ENCODE data around the gene HLCS. TPM values are rescaled to one million over a fixed set of nuclear protein-coding genes. Genes with fewer than 3 reads are reported as not detected.
A peak's percentile ranks its signal among the peaks of the same experiment; 100 is the strongest.

The HLCS gene
- total RNA-seq, 2 donors from 2014 or later = 6.9 to 10.0 TPM

DNA sequence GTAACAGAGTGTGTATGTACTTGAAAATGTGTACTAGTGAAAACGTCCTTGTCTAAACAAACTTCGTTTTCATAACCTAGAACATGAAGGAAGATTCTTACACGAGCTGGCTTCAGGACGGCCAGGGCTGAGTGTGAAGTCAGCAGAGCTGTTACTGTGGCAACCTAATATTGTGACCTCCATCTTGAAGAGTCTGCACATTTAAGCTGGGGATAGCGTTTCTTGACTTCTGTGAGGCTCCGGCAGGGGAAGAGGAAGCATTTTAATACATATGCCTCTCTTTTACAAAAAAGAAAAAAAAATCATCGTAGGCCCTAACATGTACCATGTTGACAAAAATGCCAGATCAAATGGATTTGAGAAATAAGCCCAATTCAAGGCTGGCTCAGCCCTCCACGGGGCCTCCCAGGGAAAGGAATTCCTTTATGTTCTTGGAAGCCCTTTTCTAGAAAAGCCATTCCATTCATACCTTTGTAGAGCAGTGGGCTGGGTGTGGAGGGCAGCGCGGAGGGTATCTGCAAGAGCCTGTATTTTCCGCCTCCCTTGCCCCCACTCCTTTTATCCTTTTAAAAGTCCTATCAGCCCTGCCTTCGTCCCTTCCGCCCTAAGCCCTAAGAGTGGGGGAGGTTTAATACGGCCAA, 216.4 kb downstream of the HLCS start:
- Histone ChIP-seq H3K27me3 (no peaks in the 10 kb centered on the region), H3K27ac (no peak overlapping the region), H3K4me1 (peaks cover 0 to 7% of the 10 kb centered on the region in 2 donors), H3K36me3 (no peaks in the 10 kb centered on the region), H3K4me3 (no peak overlapping the region), H3K9me3 (no peaks in the 10 kb centered on the region)
- no peak for DNase-seq (ENCODE audit: low spot score)
- TF ChIP-seq, protein P1, sequence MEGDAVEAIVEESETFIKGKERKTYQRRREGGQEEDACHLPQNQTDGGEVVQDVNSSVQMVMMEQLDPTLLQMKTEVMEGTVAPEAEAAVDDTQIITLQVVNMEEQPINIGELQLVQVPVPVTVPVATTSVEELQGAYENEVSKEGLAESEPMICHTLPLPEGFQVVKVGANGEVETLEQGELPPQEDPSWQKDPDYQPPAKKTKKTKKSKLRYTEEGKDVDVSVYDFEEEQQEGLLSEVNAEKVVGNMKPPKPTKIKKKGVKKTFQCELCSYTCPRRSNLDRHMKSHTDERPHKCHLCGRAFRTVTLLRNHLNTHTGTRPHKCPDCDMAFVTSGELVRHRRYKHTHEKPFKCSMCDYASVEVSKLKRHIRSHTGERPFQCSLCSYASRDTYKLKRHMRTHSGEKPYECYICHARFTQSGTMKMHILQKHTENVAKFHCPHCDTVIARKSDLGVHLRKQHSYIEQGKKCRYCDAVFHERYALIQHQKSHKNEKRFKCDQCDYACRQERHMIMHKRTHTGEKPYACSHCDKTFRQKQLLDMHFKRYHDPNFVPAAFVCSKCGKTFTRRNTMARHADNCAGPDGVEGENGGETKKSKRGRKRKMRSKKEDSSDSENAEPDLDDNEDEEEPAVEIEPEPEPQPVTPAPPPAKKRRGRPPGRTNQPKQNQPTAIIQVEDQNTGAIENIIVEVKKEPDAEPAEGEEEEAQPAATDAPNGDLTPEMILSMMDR (IDR thresholded peaks at IDR 0.05) = no peak

DNA sequence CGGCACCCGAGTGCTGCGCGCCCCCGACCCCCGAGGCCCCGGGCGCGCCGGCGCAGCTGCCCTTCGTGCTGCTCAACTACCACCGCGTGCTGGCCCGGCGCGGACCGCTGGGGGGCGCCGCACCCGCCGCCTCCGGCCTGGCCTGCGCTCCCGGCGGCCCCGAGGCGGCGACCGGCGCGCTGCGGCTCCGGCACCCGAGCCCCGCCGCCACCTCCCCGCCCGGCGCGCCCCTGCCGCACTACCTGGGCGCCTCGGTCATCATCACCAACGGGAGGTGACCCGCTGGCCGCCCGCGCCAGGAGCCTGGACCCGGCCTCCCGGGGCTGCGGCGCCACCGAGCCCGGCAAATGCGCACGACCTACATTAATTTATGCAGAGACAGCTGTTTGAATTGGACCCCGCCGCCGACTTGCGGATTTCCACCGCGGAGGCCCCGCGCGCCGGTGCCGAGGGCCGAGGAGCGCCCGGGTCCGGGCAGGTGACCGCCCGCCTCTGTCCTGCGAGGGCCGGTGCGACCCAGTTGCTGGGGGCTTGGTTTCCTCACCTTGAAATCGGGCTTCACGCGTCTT, 218.6 kb downstream of the HLCS start:
- Histone ChIP-seq H3K36me3 (no peaks in the 10 kb centered on the region), H3K27me3 (no peaks in the 10 kb centered on the region), H3K4me1 (peaks cover 0 to 13% of the 10 kb centered on the region in 2 donors), H3K9me3 (no peaks in the 10 kb centered on the region), H3K4me3 (peak overlapping the region; percentile 26 to 54), H3K27ac (no peak overlapping the region)
- TF ChIP-seq, protein P1 (IDR thresholded peaks at IDR 0.05) = no peak
- no peak for DNase-seq (ENCODE audit: low spot score)

DNA sequence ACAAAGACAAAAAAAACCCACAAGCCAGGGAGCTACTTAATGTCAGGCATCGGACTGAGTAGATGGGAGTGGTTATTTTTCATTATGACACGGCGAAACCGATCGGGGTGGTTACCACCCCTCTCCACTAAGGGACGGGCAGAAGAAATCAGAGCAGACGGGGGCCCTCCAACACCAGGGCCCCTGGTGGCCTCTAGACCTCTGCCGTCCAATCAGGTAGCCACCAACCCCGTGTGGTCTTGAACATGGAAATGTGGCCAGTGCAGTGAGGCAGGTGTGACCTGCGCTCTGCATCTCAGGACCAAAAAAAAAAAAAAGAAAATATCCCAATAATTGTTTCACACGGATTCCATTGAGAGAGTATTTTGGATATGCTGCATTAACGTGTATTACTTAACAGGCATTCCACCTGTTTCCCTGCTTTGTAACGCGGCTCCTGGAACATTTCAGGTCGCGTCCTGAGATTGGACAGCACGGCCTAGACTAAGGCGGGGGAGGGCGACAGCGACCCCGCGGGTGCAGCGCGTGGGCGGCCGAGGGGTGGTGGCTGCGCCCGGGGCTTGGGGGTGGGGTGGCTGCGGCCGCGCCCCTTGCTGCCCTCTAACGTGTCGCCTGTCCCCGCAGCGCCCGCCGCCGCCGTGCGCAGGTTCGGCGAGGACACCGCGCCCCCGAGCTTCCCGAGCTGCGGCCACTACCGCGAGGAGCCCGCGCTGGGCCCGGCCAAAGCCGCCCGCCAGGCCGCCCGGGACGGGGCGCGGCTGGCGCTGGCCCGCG, 219.2 kb downstream of the HLCS start:
- Histone ChIP-seq H3K36me3 (no peaks in the 10 kb centered on the region), H3K4me1 (peaks cover 0 to 13% of the 10 kb centered on the region in 2 donors), H3K9me3 (no peaks in the 10 kb centered on the region), H3K4me3 (peak overlapping the region; percentile 26 to 54), H3K27me3 (no peaks in the 10 kb centered on the region), H3K27ac (no peak overlapping the region)
- DNase-seq (ENCODE audit: low spot score) = no peak
- TF ChIP-seq, protein P1 (IDR thresholded peaks at IDR 0.05) = no peak

DNA sequence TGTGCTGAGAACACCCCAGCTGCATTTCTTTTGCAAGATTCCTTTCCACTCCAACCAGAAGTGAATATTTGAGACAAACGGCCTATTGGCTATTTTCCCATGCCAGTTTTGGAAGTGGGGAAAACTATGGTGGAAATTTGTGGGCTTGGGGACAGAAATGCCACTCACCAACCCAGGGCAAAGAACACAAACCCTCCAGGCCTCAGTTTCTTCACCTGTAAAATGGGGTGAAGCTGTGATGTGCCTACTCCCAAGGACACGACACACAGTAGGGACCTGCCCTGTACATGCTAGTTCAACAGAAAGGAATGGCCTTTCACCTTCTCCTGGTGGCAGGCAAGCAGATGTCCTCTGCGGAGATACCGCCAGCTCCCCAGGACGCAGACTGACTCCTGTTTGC, 221.0 kb downstream of the HLCS start:
- TF ChIP-seq, protein P1 (IDR thresholded peaks at IDR 0.05) = no peak
- H3K4me1 ChIP-seq = peaks cover 0 to 13% of the 10 kb centered on the region in 2 donors
- H3K9me3 ChIP-seq = no peaks in the 10 kb centered on the region
- H3K36me3 ChIP-seq = no peaks in the 10 kb centered on the region
- DNase-seq (ENCODE audit: low spot score) = no peak
- H3K4me3 ChIP-seq = no peak overlapping the region
- H3K27me3 ChIP-seq = no peaks in the 10 kb centered on the region
- no peak overlapping the region for H3K27ac ChIP-seq

DNA sequence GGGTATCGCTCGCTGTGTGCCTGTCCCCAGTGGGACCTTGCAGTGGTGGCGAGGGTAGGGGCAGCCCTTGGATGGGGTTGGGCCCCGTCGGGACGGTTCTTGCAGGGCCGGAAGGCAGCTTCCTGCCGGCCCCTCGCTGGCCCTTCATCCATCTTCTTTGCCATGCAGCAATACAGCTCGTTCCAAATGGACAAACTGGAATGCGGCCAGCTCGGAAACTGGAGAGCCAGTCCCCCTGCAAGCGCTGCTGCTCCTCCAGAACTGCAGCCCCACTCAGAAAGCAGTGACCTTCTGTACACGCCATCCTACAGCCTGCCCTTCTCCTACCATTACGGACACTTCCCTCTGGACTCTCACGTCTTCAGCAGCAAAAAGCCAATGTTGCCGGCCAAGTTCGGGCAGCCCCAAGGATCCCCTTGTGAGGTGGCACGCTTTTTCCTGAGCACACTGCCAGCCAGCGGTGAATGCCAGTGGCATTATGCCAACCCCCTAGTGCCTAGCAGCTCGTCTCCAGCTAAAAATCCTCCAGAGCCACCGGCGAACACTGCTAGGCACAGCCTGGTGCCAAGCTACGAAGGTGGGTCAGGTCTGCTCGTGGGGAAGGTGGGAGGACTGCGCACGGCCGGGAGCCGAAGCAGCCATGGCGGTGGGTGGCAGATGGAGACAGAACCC, 221.8 kb downstream of the HLCS start:
- Histone ChIP-seq H3K27me3 (no peaks in the 10 kb centered on the region), H3K36me3 (no peaks in the 10 kb centered on the region), H3K4me1 (peaks cover 0 to 13% of the 10 kb centered on the region in 2 donors), H3K27ac (no peak overlapping the region), H3K4me3 (no peak overlapping the region), H3K9me3 (no peaks in the 10 kb centered on the region)
- TF ChIP-seq, protein P1 (IDR thresholded peaks at IDR 0.05) = no peak
- DNase-seq (ENCODE audit: low spot score) = no peak

All from right atrium auricular region (tissue), 2 donors.